ENCODE data around the gene TNNT2.

TNNT2 gene

DNA sequence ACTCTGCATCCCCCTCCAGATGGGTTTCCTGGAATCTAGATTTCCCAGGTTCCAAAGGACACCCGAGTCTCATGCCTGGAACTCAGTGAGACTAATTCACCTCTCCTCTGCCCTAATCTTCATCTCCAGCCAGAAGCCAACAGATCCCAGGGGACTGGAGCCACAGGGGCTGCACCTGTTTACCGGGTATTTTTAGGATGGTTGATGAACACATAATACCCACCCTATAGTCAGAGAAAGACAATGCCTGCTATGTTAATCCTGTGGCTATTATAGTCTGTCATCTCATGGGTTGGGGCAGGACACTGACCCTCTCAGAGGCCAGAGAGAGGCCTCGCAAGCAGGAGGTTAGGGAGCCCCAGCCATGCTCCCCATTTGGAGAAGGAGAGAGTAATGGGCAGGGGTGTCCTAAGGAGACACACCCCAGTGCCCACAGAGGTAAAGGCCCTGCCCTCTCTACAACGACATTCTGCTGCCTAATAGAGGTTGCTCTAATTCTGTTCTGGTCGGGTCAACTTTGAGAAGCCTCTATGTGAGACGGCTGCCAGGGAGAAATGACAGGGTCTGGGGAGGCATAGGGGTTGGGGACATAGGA is 45.1 kb upstream of the TNNT2 start:
- H3K27ac ChIP-seq: no peak overlapping the region
- H2AFZ ChIP-seq (ENCODE audit: low read depth): no peak overlapping the region
- no peaks in the 10 kb centered on the region for H4K20me1 ChIP-seq (ENCODE audit: insufficient read depth)

DNA sequence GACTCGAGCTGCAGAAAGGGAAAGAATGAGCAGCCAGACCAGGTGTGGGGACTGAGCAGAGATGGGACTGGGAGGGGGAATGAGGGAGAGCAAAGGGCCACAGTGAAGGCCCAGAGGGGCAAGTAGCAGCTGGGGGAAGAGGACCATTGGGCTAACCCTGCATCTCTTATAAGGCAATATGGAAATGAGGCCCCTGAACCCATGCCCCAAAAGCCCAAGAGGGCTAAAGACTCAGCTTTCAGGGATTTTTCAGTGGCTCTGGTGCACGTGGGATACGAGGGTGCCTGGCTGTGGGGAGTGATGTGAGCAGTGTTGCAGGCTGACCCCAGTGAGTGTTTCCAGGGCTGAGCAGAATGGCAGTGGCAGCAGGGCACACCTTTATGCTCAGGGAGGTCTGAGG is 44.5 kb upstream of the TNNT2 start:
- TF ChIP-seq, protein P1, sequence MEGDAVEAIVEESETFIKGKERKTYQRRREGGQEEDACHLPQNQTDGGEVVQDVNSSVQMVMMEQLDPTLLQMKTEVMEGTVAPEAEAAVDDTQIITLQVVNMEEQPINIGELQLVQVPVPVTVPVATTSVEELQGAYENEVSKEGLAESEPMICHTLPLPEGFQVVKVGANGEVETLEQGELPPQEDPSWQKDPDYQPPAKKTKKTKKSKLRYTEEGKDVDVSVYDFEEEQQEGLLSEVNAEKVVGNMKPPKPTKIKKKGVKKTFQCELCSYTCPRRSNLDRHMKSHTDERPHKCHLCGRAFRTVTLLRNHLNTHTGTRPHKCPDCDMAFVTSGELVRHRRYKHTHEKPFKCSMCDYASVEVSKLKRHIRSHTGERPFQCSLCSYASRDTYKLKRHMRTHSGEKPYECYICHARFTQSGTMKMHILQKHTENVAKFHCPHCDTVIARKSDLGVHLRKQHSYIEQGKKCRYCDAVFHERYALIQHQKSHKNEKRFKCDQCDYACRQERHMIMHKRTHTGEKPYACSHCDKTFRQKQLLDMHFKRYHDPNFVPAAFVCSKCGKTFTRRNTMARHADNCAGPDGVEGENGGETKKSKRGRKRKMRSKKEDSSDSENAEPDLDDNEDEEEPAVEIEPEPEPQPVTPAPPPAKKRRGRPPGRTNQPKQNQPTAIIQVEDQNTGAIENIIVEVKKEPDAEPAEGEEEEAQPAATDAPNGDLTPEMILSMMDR (conservative IDR thresholded peaks at IDR 0.05; ENCODE audit: low read depth, low read length): no peak
- peaks cover 10% of the 10 kb centered on the region for H3K4me1 ChIP-seq (ENCODE audit: low read depth, poor library complexity, severe bottlenecking)
- no peak overlapping the region for H3K4me2 ChIP-seq
- no peaks in the 10 kb centered on the region for H4K20me1 ChIP-seq (ENCODE audit: insufficient read depth)
- no peaks in the 10 kb centered on the region for H3K79me2 ChIP-seq (ENCODE audit: insufficient read depth, low read depth)
- H3K9ac ChIP-seq: no peak overlapping the region
- H3K27me3 ChIP-seq (ENCODE audit: insufficient read depth, low read depth): peaks cover 13% of the 10 kb centered on the region; the same call in 1 of the 2 replicates
- no peak overlapping the region for H2AFZ ChIP-seq (ENCODE audit: low read depth)
- H3K27ac ChIP-seq: no peak overlapping the region
- no peaks in the 10 kb centered on the region for H3K36me3 ChIP-seq (ENCODE audit: insufficient read depth)
- H3K4me3 ChIP-seq (IDR thresholded peaks at IDR 0.05; ENCODE audit: insufficient read depth, low read depth, low read length): no peak overlapping the region

More for the DNA sequence above, 45.1 kb upstream of the TNNT2 start:
- Histone ChIP-seq H3K27me3 (ENCODE audit: insufficient read depth, low read depth) (peaks cover 13% of the 10 kb centered on the region; the same call in 1 of the 2 replicates), H3K9ac (no peak overlapping the region), H3K4me3 (IDR thresholded peaks at IDR 0.05; ENCODE audit: insufficient read depth, low read depth, low read length) (no peak overlapping the region), H3K4me1 (ENCODE audit: low read depth, poor library complexity, severe bottlenecking) (peaks cover 13% of the 10 kb centered on the region), H3K79me2 (ENCODE audit: insufficient read depth, low read depth) (no peaks in the 10 kb centered on the region), H3K36me3 (ENCODE audit: insufficient read depth) (no peaks in the 10 kb centered on the region), H3K4me2 (no peak overlapping the region)
- TF ChIP-seq, protein P1 (conservative IDR thresholded peaks at IDR 0.05; ENCODE audit: low read depth, low read length): no peak

DNA sequence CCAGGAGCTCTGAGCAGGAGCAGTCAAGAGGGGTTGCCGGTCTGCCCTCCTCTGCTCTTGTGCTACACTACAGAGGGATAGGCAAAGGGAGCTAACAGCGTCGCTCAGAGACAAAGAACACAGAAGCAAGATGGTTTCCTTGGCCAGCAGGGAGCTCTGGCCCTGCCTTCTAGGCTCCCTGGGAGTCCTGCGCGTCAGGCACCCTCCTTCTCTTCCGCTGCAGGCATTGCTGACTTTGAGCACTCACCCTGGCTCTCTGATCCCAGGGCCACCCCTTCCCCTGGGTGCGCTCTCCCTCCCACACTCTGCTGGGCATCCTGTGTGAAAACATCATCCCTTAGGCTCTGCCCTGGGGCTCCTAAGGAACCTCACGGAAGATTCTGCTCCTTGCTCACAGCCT is 43.6 kb upstream of the TNNT2 start:
- Histone ChIP-seq H3K79me2 (ENCODE audit: insufficient read depth, low read depth) (no peaks in the 10 kb centered on the region), H3K4me2 (no peak overlapping the region), H2AFZ (ENCODE audit: low read depth) (no peak overlapping the region), H3K27me3 (ENCODE audit: insufficient read depth, low read depth) (peaks cover 13% of the 10 kb centered on the region; the same call in 1 of the 2 replicates), H3K9ac (no peak overlapping the region), H4K20me1 (ENCODE audit: insufficient read depth) (no peaks in the 10 kb centered on the region), H3K27ac (no peak overlapping the region), H3K4me3 (IDR thresholded peaks at IDR 0.05; ENCODE audit: insufficient read depth, low read depth, low read length) (no peak overlapping the region), H3K36me3 (ENCODE audit: insufficient read depth) (no peaks in the 10 kb centered on the region), H3K4me1 (ENCODE audit: low read depth, poor library complexity, severe bottlenecking) (peaks cover under 1% of the 10 kb centered on the region)
- TF ChIP-seq, protein P1 (conservative IDR thresholded peaks at IDR 0.05; ENCODE audit: low read depth, low read length): no peak

DNA sequence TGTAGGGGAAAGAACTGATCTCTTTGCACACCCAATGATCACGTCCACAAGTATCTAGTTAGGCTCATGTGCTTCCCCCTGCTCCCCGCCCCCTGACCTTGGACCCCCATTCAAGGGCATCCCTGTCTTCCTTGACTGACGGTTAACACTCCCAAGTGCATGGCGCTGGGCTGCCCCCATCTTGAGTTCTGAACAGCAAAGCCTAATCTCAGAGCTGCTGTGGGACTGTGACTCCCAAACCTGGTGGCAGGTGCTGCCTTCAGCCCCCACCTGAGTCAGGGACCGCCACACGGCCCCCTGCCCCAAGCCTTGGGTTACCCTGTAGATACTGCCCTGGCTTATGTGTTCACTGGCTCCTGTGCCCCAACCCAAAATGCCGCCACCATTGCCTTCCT is 43.1 kb upstream of the TNNT2 start:
- H3K9ac ChIP-seq: no peak overlapping the region
- no peak overlapping the region for H2AFZ ChIP-seq (ENCODE audit: low read depth)
- no peak overlapping the region for H3K27ac ChIP-seq
- no peaks in the 10 kb centered on the region for H4K20me1 ChIP-seq (ENCODE audit: insufficient read depth)
- TF ChIP-seq, protein P1 (conservative IDR thresholded peaks at IDR 0.05; ENCODE audit: low read depth, low read length): no peak
- H3K4me3 ChIP-seq (IDR thresholded peaks at IDR 0.05; ENCODE audit: insufficient read depth, low read depth, low read length): no peak overlapping the region
- H3K4me2 ChIP-seq: no peak overlapping the region
- H3K4me1 ChIP-seq (ENCODE audit: low read depth, poor library complexity, severe bottlenecking): no peaks in the 10 kb centered on the region
- peaks cover 13% of the 10 kb centered on the region; the same call in 1 of the 2 replicates for H3K27me3 ChIP-seq (ENCODE audit: insufficient read depth, low read depth)
- H3K79me2 ChIP-seq (ENCODE audit: insufficient read depth, low read depth): no peaks in the 10 kb centered on the region
- H3K36me3 ChIP-seq (ENCODE audit: insufficient read depth): no peaks in the 10 kb centered on the region
